Stomach smooth muscle (tissue), 2 donors: ENCODE measurements around the gene ZDHHC17.
"Not testable (repeated sequence)": the region's sequence is repeated elsewhere in the genome, so short reads cannot be mapped to it uniquely, and the experiment has no call there.

Experiments
- H3K27ac ChIP-seq: one replicate; pipeline ENCODE4 v1.7.0; 2013; ENCODE audit warnings: mild to moderate bottlenecking, low read length, inconsistent platforms
- H3K27me3 ChIP-seq, 2 donors: one replicate each; pipeline ENCODE4 v1.7.0; 2013; ENCODE audit warnings: low read length in 2 of 2; ENCODE audit not compliant: insufficient read depth in 2 of 2, control insufficient read depth in 1 of 2
- H3K36me3 ChIP-seq, 2 donors: one replicate each; pipeline ENCODE4 v1.7.0; 2013; ENCODE audit warnings: low read length in 2 of 2; ENCODE audit not compliant: control insufficient read depth in 2 of 2, insufficient read depth in 2 of 2
- H3K4me1 ChIP-seq: one replicate; pipeline ENCODE4 v1.7.0; 2013; ENCODE audit warnings: low read length; ENCODE audit not compliant: control insufficient read depth, insufficient read depth
- H3K4me3 ChIP-seq, 2 donors: one replicate each; pipeline ENCODE4 v1.7.0; 2013; ENCODE audit warnings: low read length in 2 of 2
- H3K9ac ChIP-seq, 2 donors: one replicate each; pipeline ENCODE4 v1.7.0; 2013; ENCODE audit warnings: low read length in 2 of 2, mild to moderate bottlenecking in 1 of 2
- H3K9me3 ChIP-seq, 2 donors: one replicate each; pipeline ENCODE4 v1.7.0; 2013; ENCODE audit warnings: low read length in 2 of 2; ENCODE audit not compliant: control insufficient read depth in 2 of 2
- donor health status: healthy.
- donor health status: Pancreatic carcinoma.

Gene ZDHHC17, protein sequence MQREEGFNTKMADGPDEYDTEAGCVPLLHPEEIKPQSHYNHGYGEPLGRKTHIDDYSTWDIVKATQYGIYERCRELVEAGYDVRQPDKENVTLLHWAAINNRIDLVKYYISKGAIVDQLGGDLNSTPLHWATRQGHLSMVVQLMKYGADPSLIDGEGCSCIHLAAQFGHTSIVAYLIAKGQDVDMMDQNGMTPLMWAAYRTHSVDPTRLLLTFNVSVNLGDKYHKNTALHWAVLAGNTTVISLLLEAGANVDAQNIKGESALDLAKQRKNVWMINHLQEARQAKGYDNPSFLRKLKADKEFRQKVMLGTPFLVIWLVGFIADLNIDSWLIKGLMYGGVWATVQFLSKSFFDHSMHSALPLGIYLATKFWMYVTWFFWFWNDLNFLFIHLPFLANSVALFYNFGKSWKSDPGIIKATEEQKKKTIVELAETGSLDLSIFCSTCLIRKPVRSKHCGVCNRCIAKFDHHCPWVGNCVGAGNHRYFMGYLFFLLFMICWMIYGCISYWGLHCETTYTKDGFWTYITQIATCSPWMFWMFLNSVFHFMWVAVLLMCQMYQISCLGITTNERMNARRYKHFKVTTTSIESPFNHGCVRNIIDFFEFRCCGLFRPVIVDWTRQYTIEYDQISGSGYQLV

DNA sequence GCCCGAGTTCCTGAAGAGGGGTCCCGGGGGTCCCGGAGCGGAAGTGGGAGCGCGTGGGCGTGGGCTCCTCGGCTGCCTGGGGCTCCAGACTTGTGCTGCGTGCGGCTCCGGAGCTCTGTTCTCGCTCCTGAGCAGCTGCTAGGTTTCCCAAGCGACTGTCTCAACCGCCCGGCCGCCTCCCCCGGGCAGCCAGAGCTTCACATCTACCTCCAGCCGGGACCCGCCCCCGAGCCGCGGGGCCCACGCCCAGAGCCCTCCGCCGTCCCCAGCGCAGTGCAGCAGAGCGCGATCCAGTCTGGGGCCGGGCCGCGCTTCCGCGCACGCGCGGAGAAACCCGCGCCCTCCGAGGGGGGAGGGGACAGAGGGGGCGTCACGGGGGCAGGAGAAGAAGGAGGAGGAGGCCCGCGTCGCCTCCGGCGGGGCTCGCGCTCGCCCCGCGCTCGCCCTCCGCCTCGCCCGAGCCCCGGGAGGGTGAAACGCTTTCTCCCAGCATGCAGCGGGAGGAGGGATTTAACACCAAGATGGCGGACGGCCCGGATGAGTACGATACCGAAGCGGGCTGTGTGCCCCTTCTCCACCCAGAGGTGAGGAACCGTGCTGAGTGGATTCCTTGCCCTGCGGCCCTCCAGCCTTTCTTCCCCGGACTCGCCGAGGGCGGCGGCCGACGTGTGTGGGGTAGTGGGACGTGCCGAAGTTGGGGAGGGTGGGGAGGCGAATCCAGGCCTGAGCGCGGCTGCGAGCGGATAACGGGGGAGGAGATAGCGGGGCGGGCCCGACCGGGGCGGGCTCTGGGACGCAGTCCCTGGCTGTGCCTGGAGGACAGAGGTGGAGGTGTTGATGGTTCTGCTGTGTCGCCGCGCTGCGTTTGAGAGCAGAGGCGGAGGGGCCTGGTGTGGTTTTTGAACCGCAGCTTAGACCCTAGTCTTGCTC, at the start of gene ZDHHC17:
TSS of gene ZDHHC17 (plus strand) at position 370 of the 930 bp plus-strand sequence. CDS start at position 492, 122 bp downstream.
- peak within 1 kb of the TSS; percentile 93 for H3K27ac ChIP-seq
- peaks cover 18% of the 10 kb centered on the region for H3K4me1 ChIP-seq
- H3K27me3 ChIP-seq: no peaks in the 10 kb centered on the region
- H3K9ac ChIP-seq: peak within 1 kb of the TSS; percentile 73 to 95
- no peaks in the 10 kb centered on the region for H3K36me3 ChIP-seq
- no peaks in the 10 kb centered on the region for H3K9me3 ChIP-seq
- H3K4me3 ChIP-seq: peak within 1 kb of the TSS; percentile 70 to 93

DNA sequence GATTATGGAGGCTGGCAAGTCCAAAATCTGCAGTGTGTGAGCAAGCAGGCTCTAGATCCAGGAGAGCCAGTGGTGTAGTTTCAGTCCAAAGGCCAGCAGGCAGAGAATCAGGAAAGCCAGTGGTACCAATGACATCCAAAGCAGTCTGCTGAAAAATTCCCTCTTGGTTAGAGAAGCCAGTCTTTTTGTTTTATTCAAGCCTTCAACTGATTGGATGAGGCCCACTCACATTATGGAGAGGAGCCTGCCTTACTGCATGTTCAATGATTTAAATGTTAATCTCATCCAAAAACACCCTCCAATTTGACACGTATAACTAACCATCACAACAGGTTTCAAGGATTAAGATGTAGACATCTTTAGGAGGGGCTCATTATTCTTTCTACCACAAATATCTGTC, 49.5 kb upstream of the ZDHHC17 start:
- H3K4me3 ChIP-seq: no peak overlapping the region
- H3K9ac ChIP-seq: no peak overlapping the region
- no peak overlapping the region for H3K27ac ChIP-seq
- no peaks in the 10 kb centered on the region for H3K27me3 ChIP-seq
- H3K9me3 ChIP-seq: no peaks in the 10 kb centered on the region
- H3K36me3 ChIP-seq: no peaks in the 10 kb centered on the region
- H3K4me1 ChIP-seq: no peaks in the 10 kb centered on the region

DNA sequence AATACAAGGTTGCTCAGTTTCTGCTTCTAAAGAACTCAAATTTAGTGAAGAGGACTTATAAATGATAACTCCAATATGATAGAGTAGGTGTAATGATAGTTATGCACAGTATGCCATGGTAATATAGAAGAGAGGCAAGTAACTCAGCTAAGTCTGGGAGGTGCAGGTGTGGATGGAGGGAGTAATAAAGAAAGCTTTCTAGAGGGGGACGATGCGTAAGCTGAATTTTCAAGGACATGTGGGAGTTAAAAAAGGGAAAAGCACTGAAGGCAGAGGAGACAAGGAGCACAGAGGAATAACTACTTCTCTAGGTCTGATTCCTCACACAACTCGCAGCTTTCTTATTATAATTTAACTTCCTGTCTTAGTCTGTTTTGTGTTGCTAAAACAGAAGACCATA, 49.1 kb upstream of the ZDHHC17 start:
- no peaks in the 10 kb centered on the region for H3K9me3 ChIP-seq
- no peaks in the 10 kb centered on the region for H3K27me3 ChIP-seq
- H3K36me3 ChIP-seq: no peaks in the 10 kb centered on the region
- no peak overlapping the region for H3K27ac ChIP-seq
- H3K9ac ChIP-seq: no peak overlapping the region
- H3K4me1 ChIP-seq: no peaks in the 10 kb centered on the region
- no peak overlapping the region for H3K4me3 ChIP-seq

DNA sequence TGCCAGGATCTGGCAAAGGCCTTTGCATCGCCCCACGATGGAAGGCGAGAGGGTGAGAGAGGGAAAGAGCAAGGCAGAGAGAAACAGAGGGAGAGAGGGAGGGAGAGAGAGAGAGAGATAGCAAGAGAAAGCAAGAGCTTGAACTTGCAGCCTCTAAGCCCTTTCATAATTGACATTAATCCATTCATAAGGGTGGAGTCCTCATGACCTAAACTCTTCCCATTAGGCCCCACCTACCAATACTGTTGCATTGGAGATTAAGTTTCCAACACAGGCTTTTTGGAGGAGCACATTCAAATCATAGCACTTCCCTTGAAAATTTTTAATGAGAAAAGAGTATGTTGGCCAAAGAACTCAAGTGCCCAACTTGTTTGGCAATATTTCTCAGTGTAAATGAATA, 48.6 kb upstream of the ZDHHC17 start:
- H3K4me3 ChIP-seq: no peak overlapping the region
- H3K36me3 ChIP-seq: no peaks in the 10 kb centered on the region
- H3K9me3 ChIP-seq: no peaks in the 10 kb centered on the region
- H3K27ac ChIP-seq: no peak overlapping the region
- no peak overlapping the region for H3K9ac ChIP-seq
- no peaks in the 10 kb centered on the region for H3K27me3 ChIP-seq
- no peaks in the 10 kb centered on the region for H3K4me1 ChIP-seq

DNA sequence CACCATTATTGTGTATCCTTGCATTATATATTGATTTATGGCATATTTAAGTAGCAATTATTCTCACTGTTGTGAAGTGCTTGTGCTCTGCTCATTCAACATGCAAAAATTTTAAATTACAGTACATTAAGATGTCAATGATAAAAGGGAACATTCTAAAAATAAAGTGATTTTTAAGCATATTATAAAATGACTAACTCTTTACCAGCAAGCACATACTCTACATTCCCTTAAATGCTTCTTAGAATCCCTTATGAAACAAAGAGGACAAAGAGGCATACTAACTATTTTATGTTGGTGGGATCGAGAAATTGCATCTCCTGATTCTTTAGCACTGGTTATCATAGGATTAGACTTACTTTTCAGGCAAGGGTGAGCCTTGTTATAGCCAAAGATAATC, 46.6 kb upstream of the ZDHHC17 start:
- Histone ChIP-seq H3K36me3 (no peaks in the 10 kb centered on the region), H3K4me3 (no peak overlapping the region), H3K9me3 (no peaks in the 10 kb centered on the region), H3K27ac (no peak overlapping the region), H3K9ac (no peak overlapping the region), H3K27me3 (no peaks in the 10 kb centered on the region), H3K4me1 (no peaks in the 10 kb centered on the region)

DNA sequence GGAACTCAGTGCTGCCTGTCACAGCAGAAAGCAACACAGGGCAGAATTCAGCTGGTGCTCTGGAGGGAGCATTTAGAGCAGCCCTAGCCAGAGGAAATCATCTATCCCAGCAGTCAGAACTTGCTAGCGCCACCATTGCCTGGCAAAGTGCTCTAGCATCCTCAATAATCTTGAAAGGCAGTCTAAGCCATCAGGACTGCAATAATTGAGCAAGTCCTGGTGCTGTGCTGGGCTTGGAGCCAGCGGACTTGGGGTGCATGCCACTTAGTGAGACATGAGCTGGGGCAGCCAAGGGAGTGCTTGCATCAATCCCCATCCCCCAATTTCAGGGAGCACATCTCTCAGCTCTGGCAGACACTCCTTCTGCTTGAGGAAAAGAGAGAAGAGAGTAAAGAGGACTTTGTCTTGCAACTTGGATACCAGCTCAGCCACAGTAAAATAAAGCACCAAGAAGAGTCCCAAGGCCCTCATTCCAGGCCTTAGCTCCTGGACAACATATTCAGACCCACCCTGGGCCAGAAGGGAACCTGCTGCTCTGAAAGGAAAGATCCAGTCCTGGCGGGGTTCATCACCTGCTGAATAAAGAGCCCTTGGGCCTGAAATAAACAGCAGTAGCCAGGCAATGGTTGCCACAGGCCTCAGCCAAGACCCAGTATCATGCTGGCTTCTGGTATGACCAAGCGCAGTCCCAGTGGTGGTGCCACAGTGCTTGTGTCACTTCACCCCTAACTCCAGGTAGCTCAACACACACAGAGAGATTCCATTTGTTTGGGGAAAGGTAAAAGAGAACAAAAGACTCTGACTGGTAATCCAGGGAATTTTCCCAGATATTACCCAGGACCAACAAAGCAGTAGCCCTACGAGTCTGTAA, 44.5 kb upstream of the ZDHHC17 start:
- no peaks in the 10 kb centered on the region for H3K36me3 ChIP-seq
- no peak overlapping the region for H3K27ac ChIP-seq
- H3K9me3 ChIP-seq: no peaks in the 10 kb centered on the region
- no peaks in the 10 kb centered on the region for H3K27me3 ChIP-seq
- no peaks in the 10 kb centered on the region for H3K4me1 ChIP-seq
- no peak overlapping the region for H3K4me3 ChIP-seq
- H3K9ac ChIP-seq: no peak overlapping the region

DNA sequence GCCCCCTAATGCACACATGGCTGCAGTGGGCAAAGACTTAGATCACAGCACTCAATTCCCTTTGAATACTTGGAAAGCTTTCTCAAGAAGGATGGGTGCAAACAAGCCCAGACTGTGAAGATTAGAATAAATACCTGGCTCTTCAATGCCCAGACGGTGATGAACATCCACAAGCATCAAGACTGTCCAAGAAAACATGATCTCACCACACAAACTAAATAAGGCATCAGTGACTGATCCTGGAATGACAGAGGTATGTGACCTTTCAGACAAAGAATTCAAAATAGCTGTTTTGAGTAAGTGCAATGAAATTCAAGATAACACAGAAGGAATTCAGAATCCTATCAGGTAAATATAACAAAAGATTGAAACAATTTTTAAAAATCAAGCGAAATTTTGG, 43.8 kb upstream of the ZDHHC17 start:
- Histone ChIP-seq H3K9ac (no peak overlapping the region), H3K9me3 (no peaks in the 10 kb centered on the region), H3K36me3 (no peaks in the 10 kb centered on the region), H3K27ac (no peak overlapping the region), H3K4me3 (no peak overlapping the region), H3K27me3 (no peaks in the 10 kb centered on the region), H3K4me1 (no peaks in the 10 kb centered on the region)

DNA sequence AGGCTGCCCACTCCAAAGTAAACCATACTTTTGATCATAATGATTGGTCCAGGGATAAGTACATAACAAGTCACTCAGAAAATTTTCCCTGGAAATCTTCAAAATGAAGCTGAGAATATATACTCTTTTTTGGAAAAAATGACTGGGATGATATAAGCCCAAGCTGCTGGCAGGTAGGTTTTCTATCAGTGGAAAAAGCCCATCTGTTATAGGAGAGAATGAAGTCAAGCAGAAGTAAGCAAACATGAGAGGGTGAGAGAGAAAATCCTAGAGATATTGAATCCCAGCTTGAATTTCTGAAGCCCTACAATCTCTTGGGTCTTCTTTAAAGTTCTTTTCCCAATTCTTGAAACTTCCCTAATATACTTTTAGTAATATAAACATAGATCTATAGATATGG, 37.3 kb upstream of the ZDHHC17 start:
- H3K4me3 ChIP-seq: no peak overlapping the region
- no peaks in the 10 kb centered on the region for H3K9me3 ChIP-seq
- no peaks in the 10 kb centered on the region for H3K36me3 ChIP-seq
- H3K27ac ChIP-seq: no peak overlapping the region
- H3K4me1 ChIP-seq: no peaks in the 10 kb centered on the region
- H3K27me3 ChIP-seq: no peaks in the 10 kb centered on the region
- no peak overlapping the region for H3K9ac ChIP-seq

DNA sequence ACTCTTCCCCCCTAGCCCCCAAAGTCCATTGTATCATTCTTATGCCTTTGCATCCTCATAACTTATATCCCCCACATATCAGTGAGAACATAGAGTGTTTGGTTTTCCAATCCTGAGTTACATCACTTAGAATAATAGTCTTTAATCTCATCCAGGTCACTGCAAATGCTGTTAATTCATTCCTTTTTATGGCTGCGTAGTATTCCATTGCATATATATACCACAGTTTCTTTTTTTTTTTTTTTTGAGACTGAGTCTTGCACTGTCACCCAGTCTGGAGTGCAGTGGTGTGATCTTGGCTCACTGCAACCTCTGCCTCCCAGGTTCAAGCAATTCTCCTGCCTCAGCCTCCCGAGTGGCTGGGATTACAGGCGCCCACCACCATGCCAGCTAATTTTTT, 31.7 kb upstream of the ZDHHC17 start:
- not testable (repeated sequence) for H3K4me3 ChIP-seq, H3K36me3 ChIP-seq, H3K27ac ChIP-seq, H3K9me3 ChIP-seq, H3K4me1 ChIP-seq, H3K9ac ChIP-seq, H3K27me3 ChIP-seq

DNA sequence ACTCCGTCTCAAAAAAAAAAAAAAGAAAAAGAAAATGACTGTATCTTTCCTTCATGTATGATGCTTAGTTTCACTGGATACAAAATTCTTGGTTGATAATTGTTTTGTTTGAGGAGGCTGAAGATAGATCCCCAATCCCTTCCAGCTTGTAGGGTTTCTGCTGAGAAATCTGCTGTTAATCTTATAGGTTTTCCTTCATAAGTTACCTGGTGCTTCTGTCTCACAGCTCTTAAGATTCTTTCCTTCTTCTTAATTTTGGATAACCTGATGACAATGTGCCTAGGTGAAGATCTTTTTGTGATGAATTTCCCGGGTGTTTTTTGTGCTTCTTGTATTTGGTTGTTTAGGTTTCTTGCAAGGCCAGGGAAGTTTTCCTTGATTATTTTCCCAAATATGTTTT, 26.2 kb upstream of the ZDHHC17 start:
- not testable (repeated sequence) for H3K27ac ChIP-seq, H3K36me3 ChIP-seq, H3K4me3 ChIP-seq, H3K27me3 ChIP-seq, H3K9ac ChIP-seq, H3K4me1 ChIP-seq, H3K9me3 ChIP-seq
